ENCODE measurements around the gene PRR13.

GRCh38 chr12:53425515-53426150 is 15.9 kb upstream of the PRR13 start:
- no peak for TF ChIP-seq CTCF (IDR thresholded peaks at IDR 0.05)
- TF ChIP-seq FOXM1 (IDR thresholded peaks at IDR 0.05; ENCODE audit: low read depth): no peak
- TF ChIP-seq GABPA (IDR thresholded peaks at IDR 0.05; ENCODE audit: low read depth): no peak
- TF ChIP-seq REST (IDR thresholded peaks at IDR 0.05; ENCODE audit: low read depth, low read length): no peak
